Measurements from ENCODE around the gene TRIM26. TPM values are rescaled to one million over a fixed set of nuclear protein-coding genes. Genes with fewer than 3 reads are reported as not detected.

The TRIM26 gene
- total RNA-seq, 4 donors from 2014 or later = 38.1 to 57.8 (median 45.8) TPM

GRCh38 chr6:30194797-30195690 is 18.2 kb downstream of the TRIM26 start:
- H3K27ac ChIP-seq = no peak overlapping the region
- no peaks in the 10 kb centered on the region for H3K9me3 ChIP-seq
- no peaks in the 10 kb centered on the region for H3K27me3 ChIP-seq
- peaks cover 2 to 96% of the 10 kb centered on the region in 2 donors for H3K36me3 ChIP-seq
- no peaks in the 10 kb centered on the region for H3K4me1 ChIP-seq
- TF ChIP-seq POLR2A (IDR thresholded peaks at IDR 0.05) (no peak), CTCF (IDR thresholded peaks at IDR 0.05) (no peak), EP300 (IDR thresholded peaks at IDR 0.05) (no peak), POLR2AphosphoS5 (IDR thresholded peaks at IDR 0.05) (no peak)
- no peak for ATAC-seq
- WGBS, 2 donors (ENCODE audit: low coverage in 1 of 2) = 90 to 97% methylated on average over 3 to 5 of the region's 8 CpGs
- no peak overlapping the region for H3K4me3 ChIP-seq

- H3K27me3 ChIP-seq = no peaks in the 10 kb centered on the region
- H3K36me3 ChIP-seq = peaks cover 2 to 93% of the 10 kb centered on the region in 2 donors
- no peak for ATAC-seq
- H3K4me3 ChIP-seq = no peak overlapping the region
- 92 to 100% methylated on average over 1 to 6 of the region's 7 CpGs for WGBS, 2 donors (ENCODE audit: low coverage in 1 of 2)
- no peaks in the 10 kb centered on the region for H3K4me1 ChIP-seq
- TF ChIP-seq CTCF (IDR thresholded peaks at IDR 0.05) = no peak
- TF ChIP-seq EP300 (IDR thresholded peaks at IDR 0.05) = no peak
- no peak for TF ChIP-seq POLR2AphosphoS5 (IDR thresholded peaks at IDR 0.05)
- no peak for TF ChIP-seq POLR2A (IDR thresholded peaks at IDR 0.05)
- no peak overlapping the region for H3K27ac ChIP-seq
- no peaks in the 10 kb centered on the region for H3K9me3 ChIP-seq
These were observed 21.1 kb downstream of the TRIM26 start for GRCh38 chr6:30192076-30192475.

GRCh38 chr6:30188541-30188940 is 24.7 kb downstream of the TRIM26 start:
- TF ChIP-seq CTCF (IDR thresholded peaks at IDR 0.05) (no peak), POLR2AphosphoS5 (IDR thresholded peaks at IDR 0.05) (no peak), EP300 (IDR thresholded peaks at IDR 0.05) (no peak), POLR2A (IDR thresholded peaks at IDR 0.05) (no peak)
- H3K27me3 ChIP-seq = no peaks in the 10 kb centered on the region
- WGBS, 2 donors (ENCODE audit: low coverage in 1 of 2) = 86% methylated on average over 1 of the region's 5 CpGs; no CpG with 5 or more reads in 1 of the 2 donors
- H3K4me3 ChIP-seq = no peak overlapping the region
- no peak overlapping the region for H3K27ac ChIP-seq
- peaks cover 2 to 86% of the 10 kb centered on the region in 2 donors for H3K36me3 ChIP-seq
- no peaks in the 10 kb centered on the region for H3K4me1 ChIP-seq
- no peak for ATAC-seq
- no peaks in the 10 kb centered on the region for H3K9me3 ChIP-seq

DNA sequence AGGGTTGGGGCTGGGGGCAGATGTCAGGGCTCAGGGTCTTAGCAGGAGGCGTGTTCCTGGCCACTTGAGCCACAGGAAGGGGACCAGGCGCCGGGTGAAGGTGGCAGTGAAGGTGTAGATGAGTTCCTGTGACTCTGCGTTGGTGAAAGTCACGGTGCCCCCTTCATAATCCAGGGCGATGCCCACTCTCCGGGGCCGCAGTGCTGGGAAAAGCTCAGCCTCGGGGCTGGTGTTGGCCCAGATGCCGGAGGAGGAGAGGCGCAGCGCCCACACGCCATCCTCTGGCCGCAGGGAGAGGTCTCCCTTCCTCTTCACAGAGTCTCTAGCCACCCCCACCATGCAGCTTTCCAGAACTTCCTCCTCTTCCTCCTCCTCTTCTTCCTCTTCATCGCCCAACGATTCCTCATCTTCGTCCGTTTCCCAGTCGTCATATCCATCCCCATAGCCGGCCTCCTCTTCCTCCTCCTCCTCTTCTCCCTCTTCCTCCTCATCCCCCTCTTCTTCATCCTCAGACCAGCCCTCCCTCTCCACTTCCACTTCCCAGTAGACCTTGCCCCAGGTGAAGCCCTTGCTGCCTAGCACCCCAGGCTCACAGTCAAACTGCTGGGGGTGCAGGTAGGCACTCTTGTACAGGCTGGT is 27.2 kb downstream of the TRIM26 start:
- H3K27ac ChIP-seq = no peak overlapping the region
- TF ChIP-seq EP300 (IDR thresholded peaks at IDR 0.05) (no peak), CTCF (IDR thresholded peaks at IDR 0.05) (no peak), POLR2A (IDR thresholded peaks at IDR 0.05) (no peak), POLR2AphosphoS5 (IDR thresholded peaks at IDR 0.05) (no peak)
- ATAC-seq = no peak
- no peak overlapping the region for H3K4me3 ChIP-seq
- H3K4me1 ChIP-seq = no peaks in the 10 kb centered on the region
- H3K9me3 ChIP-seq = no peaks in the 10 kb centered on the region
- H3K36me3 ChIP-seq = peaks cover under 1 to 64% of the 10 kb centered on the region in 2 donors
- 75 to 77% methylated on average over 5 to 7 of the region's 20 CpGs for WGBS, 2 donors (ENCODE audit: low coverage in 1 of 2)
- H3K27me3 ChIP-seq = no peaks in the 10 kb centered on the region
